ENCODE measurements around the gene GALNT2. TPM values are rescaled to one million over a fixed set of nuclear protein-coding genes. Genes with fewer than 3 reads are reported as not detected.

Gene GALNT2
- total and polyA plus RNA-seq, 2 donors (not counting 1 experiment from before 2014, with no cell fraction given), result 19.0 to 184 TPM

DNA sequence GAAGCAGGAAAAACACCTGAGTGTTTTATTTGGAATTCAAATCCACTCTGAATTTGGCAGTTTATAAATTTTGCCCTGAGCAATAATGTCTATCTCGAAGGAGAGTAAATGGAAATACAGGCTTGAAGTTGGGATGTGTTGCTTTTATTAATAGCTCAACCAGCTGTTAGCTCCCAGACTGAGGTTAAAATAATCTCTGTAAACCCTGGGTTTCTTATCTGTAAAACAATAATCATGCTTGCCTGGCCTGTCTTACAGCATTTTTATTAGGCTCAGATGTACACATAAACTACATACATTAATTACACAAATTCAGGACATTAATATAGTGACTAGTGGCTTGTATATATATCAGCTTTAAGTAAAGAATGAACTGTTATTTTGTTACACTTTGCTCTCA is 148.5 kb downstream of the GALNT2 start:
- Histone ChIP-seq H3K4me3 (ENCODE audit: control extremely low read depth in 1 of 5, extremely low read depth in 1 of 5, insufficient read depth in 1 of 5, low read depth in 2 of 5, low read length in 4 of 5) (no peak overlapping the region), H3K27me3 (replicated peaks in 1 of 4; ENCODE audit: control extremely low read depth in 1 of 4, control insufficient read depth in 3 of 4, insufficient read depth in 4 of 4, low read length in 3 of 4) (no peaks in the 10 kb centered on the region), H3K27ac (ENCODE audit: low read length in 2 of 2) (peak overlapping the region in 1 of 2 donors; percentile 75), H3K36me3 (replicated peaks in 1 of 2; ENCODE audit: control extremely low read depth in 1 of 2, control insufficient read depth in 1 of 2, extremely low read depth in 1 of 2, insufficient read depth in 2 of 2, low read length in 1 of 2) (no peaks in the 10 kb centered on the region), H3K9ac (ENCODE audit: low read length) (no peak overlapping the region), H3K4me2 (replicated peaks; ENCODE audit: low read depth, low read length, poor library complexity, severe bottlenecking) (peak overlapping the region; percentile 36), H4K20me1 (ENCODE audit: control insufficient read depth, insufficient read depth, low read length, poor library complexity, severe bottlenecking) (no peaks in the 10 kb centered on the region), H2AFZ (ENCODE audit: insufficient read depth, low read depth, low read length, poor library complexity, severe bottlenecking) (no peak overlapping the region), H3K79me2 (ENCODE audit: control insufficient read depth, insufficient read depth, low read length) (peaks cover 60% of the 10 kb centered on the region), H3K4me1 (ENCODE audit: control insufficient read depth in 2 of 2, insufficient read depth in 2 of 2, low read length in 2 of 2) (peaks cover 71 to 72% of the 10 kb centered on the region in 2 donors), H3K9me3 (ENCODE audit: control extremely low read depth in 1 of 3, control insufficient read depth in 2 of 3, insufficient read depth in 1 of 3, low read length in 2 of 3) (peaks cover 0 to 7% (median 0%) of the 10 kb centered on the region in 3 donors)
- H3K9me3 Mint-ChIP-seq (ENCODE audit: insufficient read depth), result no peaks in the 10 kb centered on the region
- WGBS (ENCODE audit: insufficient coverage), result 83% methylated on average over 1 of the region's 1 CpG
- ChIA-PET POLR2A (no interaction called here), CTCF (interaction anchor here (0.7 to 2.3 kb wide), 5 partner anchors 24 to 555 kb away, joined by 3 to 11 read pairs (median 4); no protein-coding TSS in a partner anchor)
- H3K27me3 Mint-ChIP-seq, result no peaks in the 10 kb centered on the region
- peak overlapping the region; percentile 44 for H3K4me3 Mint-ChIP-seq
- H3K27ac Mint-ChIP-seq, result peak overlapping the region; percentile 60
- H3K4me1 Mint-ChIP-seq, result peaks cover 84% of the 10 kb centered on the region
- intact Hi-C loops (cut with micrococcal nuclease), result no loop called here
- DNase-seq (no peak), ATAC-seq (ENCODE audit: low read depth) (no peak)
- no peak for TF ChIP-seq CTCF (IDR thresholded peaks at IDR 0.05)
- no peak for TF ChIP-seq EZH2 (IDR thresholded peaks at IDR 0.05; ENCODE audit: borderline replicate concordance, insufficient read depth, low read depth, low read length, poor library complexity, severe bottlenecking)

DNA sequence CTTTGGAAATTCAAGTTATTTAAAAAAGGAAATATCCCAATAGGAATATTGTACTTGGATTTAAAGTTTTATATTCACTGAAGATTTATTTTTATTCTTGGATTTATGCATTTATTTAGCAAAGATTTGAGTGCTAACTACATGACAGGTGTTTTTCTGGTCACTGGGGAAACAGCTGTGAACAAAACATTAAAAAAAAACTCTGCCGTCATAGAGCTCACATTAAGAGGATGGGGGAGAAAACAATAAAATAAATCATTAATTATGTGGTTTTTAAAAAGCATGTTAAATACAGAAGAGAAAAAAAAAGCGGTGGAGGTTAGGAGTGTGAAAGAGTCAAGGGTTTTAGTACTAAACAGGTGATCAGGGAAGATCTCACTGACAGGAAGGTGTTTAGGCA is 149.9 kb downstream of the GALNT2 start:
- no peak overlapping the region for H3K4me3 ChIP-seq (ENCODE audit: control extremely low read depth in 1 of 5, extremely low read depth in 1 of 5, insufficient read depth in 1 of 5, low read depth in 2 of 5, low read length in 4 of 5)
- CTCF ChIA-PET, result no interaction called here
- intact Hi-C loops (cut with micrococcal nuclease), result no loop called here
- Mint-ChIP-seq H3K27ac (peak overlapping the region; percentile 16), H3K4me1 (peaks cover 81% of the 10 kb centered on the region), H3K4me3 (peak overlapping the region; percentile 6), H3K9me3 (ENCODE audit: insufficient read depth) (no peaks in the 10 kb centered on the region), H3K27me3 (no peaks in the 10 kb centered on the region)
- peak overlapping the region; percentile 7 for H3K9ac ChIP-seq (ENCODE audit: low read length)
- no peaks in the 10 kb centered on the region for H3K9me3 ChIP-seq (ENCODE audit: control extremely low read depth in 1 of 3, control insufficient read depth in 2 of 3, insufficient read depth in 1 of 3, low read length in 2 of 3)
- H3K27me3 ChIP-seq (replicated peaks in 1 of 4; ENCODE audit: control extremely low read depth in 1 of 4, control insufficient read depth in 3 of 4, insufficient read depth in 4 of 4, low read length in 3 of 4), result no peaks in the 10 kb centered on the region
- DNase-seq, result peak; percentile 28
- 100% methylated on average over 1 of the region's 2 CpGs for WGBS (ENCODE audit: insufficient coverage)
- H2AFZ ChIP-seq (ENCODE audit: insufficient read depth, low read depth, low read length, poor library complexity, severe bottlenecking), result no peak overlapping the region
- no peak for TF ChIP-seq CTCF (IDR thresholded peaks at IDR 0.05)
- TF ChIP-seq EZH2 (IDR thresholded peaks at IDR 0.05; ENCODE audit: borderline replicate concordance, insufficient read depth, low read depth, low read length, poor library complexity, severe bottlenecking), result no peak
- H3K4me2 ChIP-seq (replicated peaks; ENCODE audit: low read depth, low read length, poor library complexity, severe bottlenecking), result peak overlapping the region; percentile 36
- ATAC-seq (ENCODE audit: low read depth), result no peak
- POLR2A ChIA-PET, result no interaction called here
- no peaks in the 10 kb centered on the region for H3K36me3 ChIP-seq (replicated peaks in 1 of 2; ENCODE audit: control extremely low read depth in 1 of 2, control insufficient read depth in 1 of 2, extremely low read depth in 1 of 2, insufficient read depth in 2 of 2, low read length in 1 of 2)
- peaks cover 58 to 59% of the 10 kb centered on the region in 2 donors for H3K4me1 ChIP-seq (ENCODE audit: control insufficient read depth in 2 of 2, insufficient read depth in 2 of 2, low read length in 2 of 2)
- H3K27ac ChIP-seq (ENCODE audit: low read length in 2 of 2), result peak overlapping the region in 1 of 2 donors; percentile 75
- peaks cover 60% of the 10 kb centered on the region for H3K79me2 ChIP-seq (ENCODE audit: control insufficient read depth, insufficient read depth, low read length)
- H4K20me1 ChIP-seq (ENCODE audit: control insufficient read depth, insufficient read depth, low read length, poor library complexity, severe bottlenecking), result no peaks in the 10 kb centered on the region
